GM18909 (cell line): ENCODE results near the gene ALPI.

Source experiments
- ATAC-seq: cut with Tn5 transposase; IDR thresholded peaks from one replicate; pipeline ENCODE4 v1.9.1; 2021; ENCODE audit warnings: mild to moderate bottlenecking; ENCODE audit not compliant: unreplicated experiment, poor library complexity

The ALPI gene

GRCh38 chr2:232493701-232494474 is 37.9 kb downstream of the ALPI start:
- no peak for ATAC-seq

GRCh38 chr2:232494542-232494941 is 38.6 kb downstream of the ALPI start:
- ATAC-seq, result no peak

- no peak for ATAC-seq
Observed at GRCh38 chr2:232495292-232495691, 39.3 kb downstream of the ALPI start.

- no peak for ATAC-seq
Observed at GRCh38 chr2:232496501-232497270, 40.7 kb downstream of the ALPI start.

GRCh38 chr2:232497348-232497747 is 41.4 kb downstream of the ALPI start:
- ATAC-seq, result no peak

- ATAC-seq, result no peak
Observed at GRCh38 chr2:232498452-232498851, 42.5 kb downstream of the ALPI start.

- no peak for ATAC-seq
Observed at GRCh38 chr2:232501331-232501771, 45.4 kb downstream of the ALPI start.

- ATAC-seq, result no peak
Observed at GRCh38 chr2:232501794-232502390, 45.9 kb downstream of the ALPI start.

- ATAC-seq, result no peak
Observed at GRCh38 chr2:232502511-232502910, 46.6 kb downstream of the ALPI start.

GRCh38 chr2:232502911-232503808 is 47.2 kb downstream of the ALPI start:
- no peak for ATAC-seq

- no peak for ATAC-seq
Observed at GRCh38 chr2:232503809-232504323, 47.9 kb downstream of the ALPI start.

GRCh38 chr2:232504438-232504837 is 48.5 kb downstream of the ALPI start:
- ATAC-seq, result no peak

- ATAC-seq, result no peak
Observed at GRCh38 chr2:232505856-232506255, 49.9 kb downstream of the ALPI start.

- ATAC-seq, result no peak
Observed at GRCh38 chr2:232506709-232507108, 50.8 kb downstream of the ALPI start.

- no peak for ATAC-seq
Observed at GRCh38 chr2:232508251-232508650, 52.3 kb downstream of the ALPI start.
